HFFc6 (cell line): ENCODE results near the gene WDR5. TPM values are rescaled to one million over a fixed set of nuclear protein-coding genes. Genes with fewer than 3 reads are reported as not detected.

Experiments
- DNase-seq: peaks from one replicate; pipeline ENCODE4 v3.0.0-alpha.2; 2018
- H3K27ac Mint-ChIP-seq: 2 replicates; pipeline ENCODE4 v1.8.0; 2020; ENCODE audit warnings: mild to moderate bottlenecking, mixed read lengths
- H3K27me3 Mint-ChIP-seq: 2 replicates; pipeline ENCODE4 v1.8.0; 2021; ENCODE audit warnings: mild to moderate bottlenecking, moderate library complexity, mixed read lengths; ENCODE audit not compliant: insufficient read depth
- H3K36me3 Mint-ChIP-seq: 2 replicates; pipeline ENCODE4 v1.8.0; 2021; ENCODE audit warnings: low read depth, mixed read lengths
- H3K4me1 Mint-ChIP-seq: 2 replicates; pipeline ENCODE4 v1.8.0; 2020; ENCODE audit warnings: low read depth, mixed read lengths
- H3K4me3 Mint-ChIP-seq: 2 replicates; pipeline ENCODE4 v1.8.0; 2020; ENCODE audit warnings: mild to moderate bottlenecking, moderate library complexity, mixed read lengths
- H3K9me3 Mint-ChIP-seq: 2 replicates; pipeline ENCODE4 v1.8.0; 2020; ENCODE audit warnings: mild to moderate bottlenecking, mixed read lengths
- CTCF ChIP-seq: fragments of 200-600 bp; sonication (generic); IDR thresholded peaks from 2 replicates; pipeline ENCODE4 v1.5.0; 2021; ENCODE audit warnings: antibody characterized with exemption, mild to moderate bottlenecking
- total RNA-seq, 6 experiments: library from RNA; stranded (reverse); fragmentation: NEBNext Ultra II Directional; extraction: Animal tissue kit (Norgen Biotek cat#: 25700); gene quantifications; 2 replicates in 1 of 6; 3 replicates in 5 of 6; pipeline ENCODE4 v1.2.3, GENCODE V29; 2021

Gene WDR5
- total RNA-seq, 6 experiments from 2014 or later: 24.6 to 31.1 (median 26.8) TPM

DNA sequence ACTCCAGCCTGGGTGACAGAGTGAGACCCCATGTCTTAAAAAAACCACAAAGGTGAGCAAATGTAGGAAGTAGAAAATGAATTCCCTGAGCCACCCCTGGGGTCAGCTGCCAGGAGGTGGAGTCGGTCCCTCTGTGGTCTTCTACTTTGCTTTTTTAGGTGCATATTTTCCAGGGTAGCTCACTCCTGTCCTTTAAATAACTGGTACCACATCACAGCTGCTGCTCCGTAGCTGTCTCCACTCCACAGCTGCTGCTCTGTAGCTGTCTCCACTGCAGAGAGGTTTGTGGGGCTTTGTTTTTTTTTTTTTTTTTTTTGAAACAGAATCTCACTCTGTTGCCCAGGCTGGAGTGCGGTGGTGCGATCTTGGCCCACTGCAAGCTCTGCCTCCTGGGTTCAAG is 8.9 kb downstream of the WDR5 start:
- no peaks in the 10 kb centered on the region for H3K9me3 Mint-ChIP-seq
- peaks cover 2% of the 10 kb centered on the region; the same call in 1 of the 2 replicates for H3K4me1 Mint-ChIP-seq
- H3K36me3 Mint-ChIP-seq: peaks cover 42% of the 10 kb centered on the region
- no peak for DNase-seq
- no peak overlapping the region for H3K4me3 Mint-ChIP-seq
- H3K27ac Mint-ChIP-seq: no peak overlapping the region
- TF ChIP-seq CTCF: no peak
- H3K27me3 Mint-ChIP-seq: peaks cover 2% of the 10 kb centered on the region; the same call in 1 of the 2 replicates

- H3K27ac Mint-ChIP-seq: no peak overlapping the region
- no peaks in the 10 kb centered on the region for H3K4me1 Mint-ChIP-seq
- no peak for TF ChIP-seq CTCF
- H3K4me3 Mint-ChIP-seq: no peak overlapping the region
- no peak for DNase-seq
- H3K9me3 Mint-ChIP-seq: no peaks in the 10 kb centered on the region
- H3K36me3 Mint-ChIP-seq: peaks cover 37% of the 10 kb centered on the region
- peaks cover 2% of the 10 kb centered on the region; the same call in 1 of the 2 replicates for H3K27me3 Mint-ChIP-seq
These were observed 9.4 kb downstream of the WDR5 start for GRCh38 chr9:134145262-134145661.

- peaks cover 32% of the 10 kb centered on the region for H3K36me3 Mint-ChIP-seq
- peaks cover 2% of the 10 kb centered on the region; the same call in 1 of the 2 replicates for H3K27me3 Mint-ChIP-seq
- no peak for TF ChIP-seq CTCF
- no peak for DNase-seq
- H3K27ac Mint-ChIP-seq: no peak overlapping the region
- no peak overlapping the region for H3K4me3 Mint-ChIP-seq
- no peaks in the 10 kb centered on the region for H3K9me3 Mint-ChIP-seq
- H3K4me1 Mint-ChIP-seq: no peaks in the 10 kb centered on the region; the same call in 1 of the 2 replicates
These were observed 11.1 kb downstream of the WDR5 start for GRCh38 chr9:134146774-134147493.

GRCh38 chr9:134149380-134149779 is 13.5 kb downstream of the WDR5 start:
- peaks cover 22% of the 10 kb centered on the region for H3K36me3 Mint-ChIP-seq
- H3K27me3 Mint-ChIP-seq: 0 out of 2 replicates have a peak, but pooled peaks cover 2% of the 10 kb centered on the region
- no peak for TF ChIP-seq CTCF
- no peak overlapping the region for H3K4me3 Mint-ChIP-seq
- H3K9me3 Mint-ChIP-seq: no peaks in the 10 kb centered on the region
- DNase-seq: no peak
- H3K27ac Mint-ChIP-seq: no peak overlapping the region
- no peaks in the 10 kb centered on the region; the same call in 1 of the 2 replicates for H3K4me1 Mint-ChIP-seq

- peak overlapping the region; percentile 3; the same call in 1 of the 2 replicates for H3K27ac Mint-ChIP-seq
- no peak for TF ChIP-seq CTCF
- H3K9me3 Mint-ChIP-seq: no peaks in the 10 kb centered on the region
- H3K36me3 Mint-ChIP-seq: peaks cover 27% of the 10 kb centered on the region
- H3K27me3 Mint-ChIP-seq: 0 out of 2 replicates have a peak, but pooled peaks cover 2% of the 10 kb centered on the region
- DNase-seq: no peak
- H3K4me3 Mint-ChIP-seq: no peak overlapping the region
- H3K4me1 Mint-ChIP-seq: no peaks in the 10 kb centered on the region; the same call in 1 of the 2 replicates
These were observed 14.8 kb downstream of the WDR5 start for GRCh38 chr9:134150557-134151214.
